ENCODE data around the gene THRB. TPM values are rescaled to one million over a fixed set of nuclear protein-coding genes. Genes with fewer than 3 reads are reported as not detected.

Gene THRB
- total RNA-seq, 1 experiment from 2014 or later: not detected

- no peaks in the 10 kb centered on the region for H4K20me1 ChIP-seq (ENCODE audit: insufficient read depth, low read depth, low read length)
- H3K4me1 ChIP-seq (ENCODE audit: low read length): no peaks in the 10 kb centered on the region
- no peaks in the 10 kb centered on the region for H3K27me3 ChIP-seq (ENCODE audit: low read length)
- no peaks in the 10 kb centered on the region for H3K9me3 ChIP-seq (ENCODE audit: low read length)
- H3K79me2 ChIP-seq (ENCODE audit: low read length): no peaks in the 10 kb centered on the region
- no peaks in the 10 kb centered on the region for H3K9me2 ChIP-seq (replicated peaks; ENCODE audit: insufficient read depth, low read length)
- H3K27ac ChIP-seq (ENCODE audit: low read length): no peak overlapping the region
- no peak for DNase-seq
- H3K4me2 ChIP-seq (ENCODE audit: low read depth, low read length, poor library complexity, severe bottlenecking): no peak overlapping the region
- H3K36me3 ChIP-seq (ENCODE audit: insufficient read depth, low read length): no peaks in the 10 kb centered on the region
- no peak overlapping the region for H3K9ac ChIP-seq (ENCODE audit: low read length)
- no peak overlapping the region for H2AFZ ChIP-seq (ENCODE audit: low read length)
- H3K4me3 ChIP-seq (ENCODE audit: low read length): no peak overlapping the region
Measured at GRCh38 chr3:24278543-24278942, 216.1 kb downstream of the THRB start.

- no peaks in the 10 kb centered on the region for H3K4me1 ChIP-seq (ENCODE audit: low read length)
- no peak overlapping the region for H3K4me3 ChIP-seq (ENCODE audit: low read length)
- H2AFZ ChIP-seq (ENCODE audit: low read length): no peak overlapping the region
- H3K79me2 ChIP-seq (ENCODE audit: low read length): no peaks in the 10 kb centered on the region
- no peaks in the 10 kb centered on the region for H3K9me2 ChIP-seq (replicated peaks; ENCODE audit: insufficient read depth, low read length)
- no peak overlapping the region for H3K9ac ChIP-seq (ENCODE audit: low read length)
- H3K9me3 ChIP-seq (ENCODE audit: low read length): no peaks in the 10 kb centered on the region
- H3K36me3 ChIP-seq (ENCODE audit: insufficient read depth, low read length): no peaks in the 10 kb centered on the region
- DNase-seq: no peak
- no peaks in the 10 kb centered on the region for H4K20me1 ChIP-seq (ENCODE audit: insufficient read depth, low read depth, low read length)
- H3K27ac ChIP-seq (ENCODE audit: low read length): no peak overlapping the region
- H3K27me3 ChIP-seq (ENCODE audit: low read length): no peaks in the 10 kb centered on the region
- no peak overlapping the region for H3K4me2 ChIP-seq (ENCODE audit: low read depth, low read length, poor library complexity, severe bottlenecking)
Measured at GRCh38 chr3:24273491-24273890, 221.2 kb downstream of the THRB start.

DNA sequence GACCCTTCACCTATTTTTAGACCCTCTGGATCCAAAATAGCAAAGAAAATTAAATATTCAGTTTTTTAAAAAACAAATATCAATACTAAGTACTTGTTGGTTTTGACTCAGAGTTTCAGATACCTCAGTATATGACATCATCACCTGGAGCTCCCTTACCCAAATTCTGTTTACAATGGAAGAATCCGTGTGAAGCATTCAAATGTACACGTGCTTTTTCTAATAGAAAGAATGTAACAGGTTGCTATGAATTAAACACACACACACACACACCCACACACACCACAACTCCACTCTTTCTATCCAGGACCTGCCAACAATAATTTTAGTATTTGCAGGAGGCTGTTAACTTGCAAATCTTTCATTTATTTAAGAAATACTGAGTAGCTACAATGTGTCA is 221.8 kb downstream of the THRB start:
- no peaks in the 10 kb centered on the region for H3K4me1 ChIP-seq (ENCODE audit: low read length)
- H3K27me3 ChIP-seq (ENCODE audit: low read length): no peaks in the 10 kb centered on the region
- H2AFZ ChIP-seq (ENCODE audit: low read length): no peak overlapping the region
- H3K36me3 ChIP-seq (ENCODE audit: insufficient read depth, low read length): no peaks in the 10 kb centered on the region
- no peaks in the 10 kb centered on the region for H3K79me2 ChIP-seq (ENCODE audit: low read length)
- H3K9me2 ChIP-seq (replicated peaks; ENCODE audit: insufficient read depth, low read length): no peaks in the 10 kb centered on the region
- H3K9ac ChIP-seq (ENCODE audit: low read length): no peak overlapping the region
- H3K4me3 ChIP-seq (ENCODE audit: low read length): no peak overlapping the region
- no peaks in the 10 kb centered on the region for H4K20me1 ChIP-seq (ENCODE audit: insufficient read depth, low read depth, low read length)
- H3K9me3 ChIP-seq (ENCODE audit: low read length): no peaks in the 10 kb centered on the region
- H3K27ac ChIP-seq (ENCODE audit: low read length): no peak overlapping the region
- no peak overlapping the region for H3K4me2 ChIP-seq (ENCODE audit: low read depth, low read length, poor library complexity, severe bottlenecking)
- no peak for DNase-seq

- Histone ChIP-seq H3K27me3 (ENCODE audit: low read length) (no peaks in the 10 kb centered on the region), H3K4me2 (ENCODE audit: low read depth, low read length, poor library complexity, severe bottlenecking) (no peak overlapping the region), H2AFZ (ENCODE audit: low read length) (no peak overlapping the region), H3K9ac (ENCODE audit: low read length) (no peak overlapping the region), H3K27ac (ENCODE audit: low read length) (no peak overlapping the region), H3K4me1 (ENCODE audit: low read length) (no peaks in the 10 kb centered on the region), H3K9me3 (ENCODE audit: low read length) (no peaks in the 10 kb centered on the region), H3K36me3 (ENCODE audit: insufficient read depth, low read length) (no peaks in the 10 kb centered on the region), H3K9me2 (replicated peaks; ENCODE audit: insufficient read depth, low read length) (no peaks in the 10 kb centered on the region), H3K79me2 (ENCODE audit: low read length) (no peaks in the 10 kb centered on the region), H3K4me3 (ENCODE audit: low read length) (no peak overlapping the region), H4K20me1 (ENCODE audit: insufficient read depth, low read depth, low read length) (no peaks in the 10 kb centered on the region)
- no peak for DNase-seq
Measured at GRCh38 chr3:24272408-24272807, 222.2 kb downstream of the THRB start.

DNA sequence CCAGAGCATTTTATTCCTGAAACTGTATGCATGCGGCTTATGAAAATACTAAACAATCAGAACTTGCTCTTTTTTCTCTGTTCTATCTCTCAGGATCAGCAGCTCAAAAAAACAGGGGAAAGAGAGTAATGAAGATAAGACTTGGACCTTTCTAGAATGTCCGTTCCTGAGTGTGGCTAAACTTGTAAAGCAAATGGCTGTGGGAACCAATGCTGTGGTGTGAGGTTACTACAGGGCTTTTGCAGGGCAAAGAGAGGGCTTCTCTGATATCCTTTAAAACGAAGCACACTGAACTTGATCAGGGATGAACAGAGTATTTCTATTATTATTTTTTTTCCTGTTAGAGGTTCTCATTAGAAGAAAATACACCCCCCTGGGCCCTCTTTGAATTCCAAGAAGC is 223.4 kb downstream of the THRB start:
- Histone ChIP-seq H3K9ac (ENCODE audit: low read length) (no peak overlapping the region), H3K4me2 (ENCODE audit: low read depth, low read length, poor library complexity, severe bottlenecking) (no peak overlapping the region), H3K9me3 (ENCODE audit: low read length) (no peaks in the 10 kb centered on the region), H3K27me3 (ENCODE audit: low read length) (no peaks in the 10 kb centered on the region), H3K27ac (ENCODE audit: low read length) (no peak overlapping the region), H4K20me1 (ENCODE audit: insufficient read depth, low read depth, low read length) (no peaks in the 10 kb centered on the region), H3K4me3 (ENCODE audit: low read length) (no peak overlapping the region), H3K79me2 (ENCODE audit: low read length) (no peaks in the 10 kb centered on the region), H3K36me3 (ENCODE audit: insufficient read depth, low read length) (no peaks in the 10 kb centered on the region), H2AFZ (ENCODE audit: low read length) (no peak overlapping the region), H3K9me2 (replicated peaks; ENCODE audit: insufficient read depth, low read length) (no peaks in the 10 kb centered on the region), H3K4me1 (ENCODE audit: low read length) (no peaks in the 10 kb centered on the region)
- no peak for DNase-seq

GRCh38 chr3:24270744-24271143 is 223.9 kb downstream of the THRB start:
- no peak for DNase-seq
- Histone ChIP-seq H3K9ac (ENCODE audit: low read length) (no peak overlapping the region), H3K79me2 (ENCODE audit: low read length) (no peaks in the 10 kb centered on the region), H3K4me2 (ENCODE audit: low read depth, low read length, poor library complexity, severe bottlenecking) (no peak overlapping the region), H3K9me2 (replicated peaks; ENCODE audit: insufficient read depth, low read length) (no peaks in the 10 kb centered on the region), H2AFZ (ENCODE audit: low read length) (no peak overlapping the region), H3K9me3 (ENCODE audit: low read length) (no peaks in the 10 kb centered on the region), H4K20me1 (ENCODE audit: insufficient read depth, low read depth, low read length) (no peaks in the 10 kb centered on the region), H3K27me3 (ENCODE audit: low read length) (no peaks in the 10 kb centered on the region), H3K27ac (ENCODE audit: low read length) (no peak overlapping the region), H3K36me3 (ENCODE audit: insufficient read depth, low read length) (no peaks in the 10 kb centered on the region), H3K4me1 (ENCODE audit: low read length) (no peaks in the 10 kb centered on the region), H3K4me3 (ENCODE audit: low read length) (no peak overlapping the region)

DNA sequence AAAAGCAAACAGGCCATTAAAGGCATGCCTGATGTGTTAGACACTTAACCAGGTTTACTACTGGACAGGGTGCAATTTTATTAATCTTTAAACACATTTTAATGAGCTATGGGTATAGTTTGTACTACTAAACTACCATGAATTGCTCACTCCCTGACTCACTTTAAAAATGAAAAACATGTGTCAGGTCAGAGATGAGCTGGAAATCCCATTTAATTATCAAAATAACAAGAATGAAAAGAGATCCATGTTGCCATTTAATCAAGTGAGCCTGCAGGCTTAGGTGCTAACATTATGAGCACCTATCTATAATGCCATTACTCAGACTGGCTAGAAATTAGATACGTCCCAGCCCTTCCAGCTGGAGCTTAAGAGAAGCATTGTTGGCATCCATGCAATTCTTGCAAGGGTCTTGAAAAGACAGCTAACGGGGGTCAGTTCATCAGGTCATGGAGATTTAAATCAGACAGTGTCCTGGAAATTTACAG is 224.4 kb downstream of the THRB start:
- DNase-seq: no peak
- Histone ChIP-seq H3K36me3 (ENCODE audit: insufficient read depth, low read length) (no peaks in the 10 kb centered on the region), H4K20me1 (ENCODE audit: insufficient read depth, low read depth, low read length) (no peaks in the 10 kb centered on the region), H3K9ac (ENCODE audit: low read length) (no peak overlapping the region), H3K79me2 (ENCODE audit: low read length) (no peaks in the 10 kb centered on the region), H3K27me3 (ENCODE audit: low read length) (no peaks in the 10 kb centered on the region), H3K9me2 (replicated peaks; ENCODE audit: insufficient read depth, low read length) (no peaks in the 10 kb centered on the region), H2AFZ (ENCODE audit: low read length) (no peak overlapping the region), H3K4me2 (ENCODE audit: low read depth, low read length, poor library complexity, severe bottlenecking) (no peak overlapping the region), H3K4me3 (ENCODE audit: low read length) (no peak overlapping the region), H3K4me1 (ENCODE audit: low read length) (no peaks in the 10 kb centered on the region), H3K27ac (ENCODE audit: low read length) (no peak overlapping the region), H3K9me3 (ENCODE audit: low read length) (no peaks in the 10 kb centered on the region)

GRCh38 chr3:24264748-24265158 is 229.9 kb downstream of the THRB start:
- Histone ChIP-seq H3K9me2 (replicated peaks; ENCODE audit: insufficient read depth, low read length) (no peaks in the 10 kb centered on the region), H3K9me3 (ENCODE audit: low read length) (no peaks in the 10 kb centered on the region), H2AFZ (ENCODE audit: low read length) (no peak overlapping the region), H3K4me3 (ENCODE audit: low read length) (no peak overlapping the region), H3K4me2 (ENCODE audit: low read depth, low read length, poor library complexity, severe bottlenecking) (no peak overlapping the region), H3K27me3 (ENCODE audit: low read length) (no peaks in the 10 kb centered on the region), H3K4me1 (ENCODE audit: low read length) (no peaks in the 10 kb centered on the region), H3K79me2 (ENCODE audit: low read length) (no peaks in the 10 kb centered on the region), H3K27ac (ENCODE audit: low read length) (no peak overlapping the region), H3K9ac (ENCODE audit: low read length) (no peak overlapping the region), H3K36me3 (ENCODE audit: insufficient read depth, low read length) (no peaks in the 10 kb centered on the region), H4K20me1 (ENCODE audit: insufficient read depth, low read depth, low read length) (no peaks in the 10 kb centered on the region)
- DNase-seq: peak; percentile 82

DNA sequence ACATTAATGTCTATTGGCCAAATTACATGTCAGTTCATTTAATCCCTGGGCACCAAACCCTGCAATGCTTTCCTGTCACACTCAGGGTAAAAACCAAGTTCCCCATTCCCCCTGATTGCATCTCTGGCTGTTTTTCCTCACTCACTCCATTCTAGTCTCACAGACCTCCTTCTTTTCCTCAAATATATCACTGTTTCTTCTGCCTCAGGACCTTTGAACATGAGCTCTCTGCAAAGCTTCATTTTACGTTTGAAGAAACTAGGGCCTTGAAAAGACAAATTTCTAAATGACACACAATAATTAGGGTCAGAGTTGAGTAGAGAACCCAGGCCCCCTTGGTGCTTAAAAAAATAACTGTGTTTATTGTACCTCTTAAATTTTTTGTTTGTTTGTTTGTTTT is 230.6 kb downstream of the THRB start:
- H3K9me3 ChIP-seq (ENCODE audit: low read length): no peaks in the 10 kb centered on the region
- H3K4me2 ChIP-seq (ENCODE audit: low read depth, low read length, poor library complexity, severe bottlenecking): no peak overlapping the region
- no peak overlapping the region for H3K9ac ChIP-seq (ENCODE audit: low read length)
- DNase-seq: no peak
- H3K4me3 ChIP-seq (ENCODE audit: low read length): no peak overlapping the region
- H3K27ac ChIP-seq (ENCODE audit: low read length): no peak overlapping the region
- H3K9me2 ChIP-seq (replicated peaks; ENCODE audit: insufficient read depth, low read length): no peaks in the 10 kb centered on the region
- H2AFZ ChIP-seq (ENCODE audit: low read length): no peak overlapping the region
- H4K20me1 ChIP-seq (ENCODE audit: insufficient read depth, low read depth, low read length): no peaks in the 10 kb centered on the region
- no peaks in the 10 kb centered on the region for H3K4me1 ChIP-seq (ENCODE audit: low read length)
- no peaks in the 10 kb centered on the region for H3K79me2 ChIP-seq (ENCODE audit: low read length)
- H3K27me3 ChIP-seq (ENCODE audit: low read length): no peaks in the 10 kb centered on the region
- H3K36me3 ChIP-seq (ENCODE audit: insufficient read depth, low read length): no peaks in the 10 kb centered on the region

Measured in Karpas-422 (cell line).